Medulla oblongata (tissue), 1 donor: Measurements from ENCODE around the gene TNS1.

Source experiments
- DNase-seq: peaks from one replicate; pipeline ENCODE4 v3.0.0-alpha.2; 2015; ENCODE audit errors: extremely low spot score

TNS1 gene

DNA sequence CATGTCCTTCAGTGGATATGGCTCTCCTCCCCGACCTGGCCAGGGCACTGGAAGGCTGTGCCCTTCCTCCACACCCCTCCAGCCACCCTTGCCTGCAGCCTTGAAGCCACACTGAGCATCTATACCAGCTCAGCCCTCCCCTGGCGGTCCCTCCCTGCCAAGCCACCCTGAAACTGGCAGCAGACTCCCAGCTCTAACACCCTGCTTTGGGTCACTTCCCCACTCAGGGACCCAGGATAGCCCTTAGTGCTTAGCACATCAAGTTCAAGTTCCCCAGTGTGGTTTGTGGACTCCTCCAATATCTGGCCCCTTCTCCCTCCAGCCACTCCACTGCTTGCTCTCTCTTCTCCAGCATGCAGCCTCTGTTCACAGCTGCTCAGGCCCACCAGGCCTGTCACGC is 89.4 kb downstream of the TNS1 start:
- peak; percentile 62 for DNase-seq

DNA sequence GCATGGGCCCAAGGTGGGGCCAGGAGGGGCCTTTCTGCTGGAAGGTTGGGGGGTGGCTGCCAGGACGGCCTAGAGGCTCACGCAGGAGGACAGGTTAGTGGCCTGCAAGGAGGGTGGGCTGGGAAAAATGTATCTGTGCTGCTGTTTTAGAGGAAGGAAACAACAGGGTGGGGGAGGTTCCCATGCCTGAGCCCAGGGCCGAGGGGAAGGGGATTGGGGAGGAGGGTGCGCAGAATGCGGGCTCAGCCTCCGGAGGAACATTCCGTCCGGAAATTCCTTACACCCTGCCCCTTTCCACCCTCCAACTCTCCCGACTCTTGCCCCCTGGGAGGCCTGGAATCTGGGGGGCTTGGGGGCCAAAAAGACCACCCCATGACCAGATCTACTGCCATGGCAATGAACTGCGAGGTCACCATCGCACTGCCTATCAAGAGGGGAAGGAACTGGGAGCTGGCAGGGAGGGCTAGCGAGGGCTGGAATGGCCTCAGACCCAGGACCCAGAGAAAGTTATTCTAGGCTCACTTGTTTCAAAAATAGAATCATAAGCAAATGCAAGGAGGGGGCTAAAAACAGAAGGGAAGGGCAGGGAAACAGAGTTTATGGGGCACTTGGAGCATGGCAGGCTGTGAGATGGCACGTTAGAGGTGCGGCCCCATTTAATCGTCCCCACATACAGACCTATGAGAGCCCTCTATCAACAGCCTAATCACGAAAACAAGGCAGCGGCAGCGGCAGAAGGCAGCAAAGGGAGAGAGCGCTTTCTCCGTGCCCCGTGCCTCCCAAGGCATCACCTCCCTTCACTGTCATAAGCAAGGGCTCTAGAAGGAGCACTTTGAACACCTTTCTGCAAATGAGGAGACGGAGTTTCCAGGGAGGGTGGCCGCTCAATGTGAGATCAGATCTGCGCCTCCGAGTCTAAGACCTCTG is 90.4 kb downstream of the TNS1 start:
- DNase-seq: no peak

DNA sequence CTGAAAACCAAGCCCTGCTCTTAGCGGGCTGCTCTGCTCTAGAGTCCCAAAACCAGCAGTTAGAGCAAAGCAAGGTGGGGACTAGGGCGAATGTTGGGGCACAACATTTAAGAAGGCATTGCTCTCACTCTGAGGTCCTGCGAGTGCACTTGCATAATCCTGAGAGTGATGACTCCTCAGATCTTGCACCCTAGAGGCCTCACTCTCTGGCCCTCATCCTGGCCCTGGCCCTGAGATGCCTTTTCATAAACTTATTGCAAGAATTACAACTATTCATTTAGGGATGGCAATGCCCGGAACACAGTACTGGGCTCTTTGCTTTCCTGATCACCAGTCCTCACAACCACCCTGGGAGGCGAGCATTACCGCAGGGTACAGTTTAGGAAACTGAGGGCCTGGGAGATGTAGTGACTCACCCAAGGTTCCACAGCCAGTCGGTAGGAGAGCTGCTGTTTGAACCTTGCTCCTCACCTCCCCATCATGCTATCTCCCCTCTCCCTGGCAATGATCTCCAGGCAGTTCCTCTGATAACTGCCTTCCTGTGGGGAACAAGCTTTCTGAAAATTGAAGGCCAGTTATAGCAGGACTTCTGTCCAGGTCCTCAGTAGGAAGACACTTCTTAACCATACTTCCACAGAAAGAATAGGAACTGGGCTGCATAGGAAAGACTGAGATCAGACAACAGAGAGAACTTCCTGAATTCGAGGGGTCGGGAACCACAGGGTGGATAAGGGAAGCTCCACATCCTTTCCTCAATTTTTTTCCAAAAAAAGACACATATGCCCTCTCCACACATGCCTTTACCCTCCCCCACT is 91.3 kb downstream of the TNS1 start:
- no peak for DNase-seq

DNA sequence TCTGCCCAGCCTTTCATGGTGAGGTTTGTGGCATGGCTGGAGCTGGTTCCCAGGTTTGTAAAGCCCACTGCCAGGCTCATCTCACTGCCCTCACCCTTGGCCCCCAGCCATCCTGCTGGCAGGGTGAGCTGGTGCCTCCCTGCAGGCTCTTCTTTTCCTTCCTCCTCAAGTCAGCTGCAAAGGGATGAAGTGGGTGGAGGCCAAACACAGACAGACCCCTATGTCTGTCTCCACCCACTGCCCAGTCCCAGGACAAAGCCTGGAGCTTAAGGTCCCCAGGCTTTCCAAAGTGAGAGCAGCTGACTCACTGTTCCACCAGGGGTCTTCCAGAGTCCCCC is 92.0 kb downstream of the TNS1 start:
- no peak for DNase-seq

DNA sequence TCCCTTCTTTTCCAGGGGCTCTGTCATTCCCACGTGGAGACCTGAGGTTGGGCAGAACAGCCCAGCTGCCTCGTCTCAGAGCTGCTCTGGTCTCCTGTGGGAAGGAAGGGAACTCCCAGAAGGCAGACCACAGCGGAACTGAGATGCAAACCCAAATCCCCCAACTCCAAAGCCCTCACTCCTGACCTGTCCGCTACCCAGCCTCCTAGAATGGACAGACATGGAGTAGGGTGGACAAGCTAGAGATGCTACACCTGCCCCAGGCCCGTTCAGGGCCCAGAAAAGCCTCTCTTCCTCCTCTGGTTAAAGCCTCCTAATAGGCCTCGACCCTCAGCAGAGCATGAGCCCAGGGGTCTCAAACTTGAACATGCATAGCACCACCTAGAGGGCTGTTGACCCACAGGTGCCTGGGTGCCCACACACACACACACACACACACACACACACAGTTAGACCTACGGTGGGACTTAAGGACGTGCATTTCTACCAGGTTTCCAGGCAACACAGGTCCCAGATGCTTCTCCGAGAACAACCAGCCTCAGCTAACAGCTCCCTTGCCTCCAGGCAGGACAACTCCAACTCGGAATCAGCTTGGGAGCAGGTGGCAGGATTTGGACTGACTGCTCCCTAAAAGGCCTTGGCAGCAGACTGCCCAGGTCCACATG is 93.5 kb downstream of the TNS1 start:
- no peak for DNase-seq

DNA sequence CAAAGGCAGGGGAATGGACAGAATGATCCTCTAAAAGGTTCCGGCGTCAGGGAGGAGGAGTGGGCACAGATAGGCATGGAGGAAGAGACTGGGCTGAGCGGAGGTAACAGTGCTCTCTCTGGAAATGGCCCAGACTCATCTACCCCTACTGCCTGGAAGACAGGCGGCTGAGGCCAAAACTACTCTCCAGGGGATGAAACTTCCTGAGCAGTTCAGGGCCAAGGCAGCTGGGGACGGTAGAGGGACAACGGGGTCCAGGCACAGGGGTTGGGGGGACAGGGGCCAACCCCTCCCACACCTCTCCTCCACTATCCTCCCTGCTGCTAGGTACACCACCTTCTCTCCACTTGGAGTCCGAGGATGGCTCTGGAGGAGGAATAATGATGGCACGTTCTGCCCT is 94.3 kb downstream of the TNS1 start:
- no peak for DNase-seq

DNA sequence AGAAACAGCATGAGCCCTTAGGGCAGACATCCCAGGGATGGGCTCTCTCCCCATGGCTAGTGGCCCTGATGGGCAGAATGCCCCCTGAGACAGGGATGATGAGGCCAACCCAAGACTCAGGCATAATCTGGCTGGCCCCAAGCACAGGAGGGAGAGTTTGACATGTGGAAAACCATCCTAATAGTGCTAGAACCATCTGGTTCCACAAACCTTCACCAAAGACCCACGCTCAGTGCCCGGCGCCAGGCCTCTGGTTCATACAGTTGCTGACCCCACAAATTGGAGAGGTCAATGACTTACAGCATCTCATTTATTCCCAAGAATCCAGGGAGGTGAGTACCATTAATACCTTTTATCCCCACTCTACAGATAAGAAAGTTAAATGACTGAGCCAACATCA is 95.5 kb downstream of the TNS1 start:
- DNase-seq: no peak

DNA sequence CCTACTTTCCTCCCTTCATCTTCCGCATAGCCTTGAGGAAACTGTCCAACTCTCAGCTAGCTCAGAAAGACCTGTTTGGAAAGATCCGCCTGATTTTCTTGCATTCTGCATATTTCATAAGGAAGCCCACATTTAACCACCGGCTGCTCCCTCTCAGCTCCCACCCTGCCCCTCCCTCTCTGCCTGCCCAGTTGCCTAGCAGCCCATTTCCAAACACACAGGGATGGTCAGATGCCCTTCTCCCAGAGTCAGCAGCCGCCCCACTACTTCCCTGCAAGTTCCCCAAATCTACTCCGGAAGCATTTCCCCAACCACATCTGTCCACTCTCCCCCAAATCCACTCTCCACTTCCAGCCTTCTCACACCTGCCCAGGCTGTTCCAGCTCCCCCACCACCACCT is 96.0 kb downstream of the TNS1 start:
- no peak for DNase-seq

DNA sequence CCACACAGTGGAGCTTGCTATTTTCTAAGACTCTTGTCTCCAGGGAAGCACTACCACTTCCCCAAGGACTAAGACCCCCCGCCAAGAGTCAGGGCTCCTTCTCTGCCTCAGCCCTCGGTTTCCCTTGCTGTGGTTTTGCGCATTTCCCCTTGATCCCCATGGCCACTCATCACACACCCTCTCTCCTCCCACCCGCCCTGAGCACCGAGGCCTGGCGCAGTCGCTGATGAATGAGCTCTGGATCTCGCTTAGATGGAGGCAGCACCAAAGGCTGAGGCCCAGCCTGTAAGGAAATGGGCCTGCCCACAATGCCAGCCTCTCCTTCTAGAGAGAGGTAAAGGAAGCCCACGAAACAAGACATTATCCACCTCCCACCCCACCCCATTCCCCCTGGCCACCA is 96.9 kb downstream of the TNS1 start:
- DNase-seq: no peak

DNA sequence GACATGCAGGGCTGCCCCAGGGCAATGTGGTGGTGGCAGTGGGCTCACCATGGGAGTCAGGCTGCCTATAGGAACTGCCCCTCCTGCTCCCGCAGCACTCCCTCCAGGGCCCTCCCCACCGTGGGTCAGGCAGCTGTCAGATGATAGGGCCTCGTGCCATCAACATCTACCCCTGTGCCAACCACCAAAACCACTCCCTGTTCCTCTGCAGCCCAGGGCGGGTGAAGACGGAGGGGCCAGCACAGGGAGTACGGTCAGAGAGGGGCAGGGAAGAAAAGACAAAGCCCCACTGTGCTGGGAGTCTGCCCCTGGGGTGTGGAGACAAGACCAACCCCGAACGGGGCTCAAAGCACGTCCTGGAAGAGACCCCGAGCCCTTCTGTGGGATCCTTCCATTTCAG is 97.4 kb downstream of the TNS1 start:
- peak; percentile 72 for DNase-seq

DNA sequence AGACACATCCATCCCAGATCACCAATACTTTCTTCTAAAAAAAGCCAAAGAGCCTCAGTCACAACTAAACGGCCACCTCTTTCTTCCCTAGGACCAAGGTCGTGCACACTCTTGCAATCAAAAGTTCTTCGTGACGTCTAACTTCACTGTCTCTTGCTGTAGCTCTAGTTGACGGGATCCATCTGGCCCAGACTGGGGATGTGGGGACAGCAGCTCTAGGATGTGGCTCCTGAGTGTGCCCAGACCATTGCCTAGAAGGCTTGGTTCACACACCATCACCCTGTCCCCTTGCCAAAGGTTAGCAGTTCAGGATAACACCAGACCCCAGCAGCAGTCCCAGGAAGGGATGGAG is 98.2 kb downstream of the TNS1 start:
- DNase-seq: no peak

DNA sequence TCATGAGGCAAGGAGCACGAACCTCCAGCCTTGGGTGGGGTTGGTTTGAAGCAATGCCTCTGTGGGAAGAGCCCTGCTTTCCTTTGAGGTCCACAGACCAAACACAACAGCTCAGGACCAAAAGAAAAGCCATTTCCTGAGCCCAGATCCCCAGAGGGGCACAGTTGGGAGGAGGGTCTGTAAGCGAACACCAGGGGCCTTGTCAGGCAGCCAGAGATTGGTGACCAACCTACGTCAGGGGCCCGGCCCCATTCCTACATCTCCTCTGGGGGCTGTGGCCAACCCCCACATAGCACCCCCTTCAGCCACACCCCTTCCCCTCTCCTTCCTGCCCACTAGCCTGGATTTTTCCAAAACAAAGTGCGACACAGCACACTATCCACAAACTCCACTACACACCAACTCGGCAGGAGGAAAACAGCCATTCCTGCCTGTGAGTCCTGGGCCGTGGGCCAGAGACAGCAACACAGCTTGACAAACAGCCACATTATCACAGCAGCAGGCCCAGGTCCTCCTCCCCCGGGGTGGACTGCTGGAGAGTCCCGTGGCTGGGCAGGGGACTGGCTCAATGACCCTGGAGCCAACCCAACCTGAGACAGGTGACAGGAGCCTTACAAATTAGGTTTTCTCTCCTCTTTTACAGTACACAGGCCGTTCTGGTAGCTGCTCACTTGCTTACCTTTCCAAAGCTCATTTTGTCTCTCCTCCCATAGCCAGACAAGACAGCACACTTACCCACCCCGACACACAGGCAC is 98.8 kb downstream of the TNS1 start:
- peak; percentile 83 for DNase-seq

DNA sequence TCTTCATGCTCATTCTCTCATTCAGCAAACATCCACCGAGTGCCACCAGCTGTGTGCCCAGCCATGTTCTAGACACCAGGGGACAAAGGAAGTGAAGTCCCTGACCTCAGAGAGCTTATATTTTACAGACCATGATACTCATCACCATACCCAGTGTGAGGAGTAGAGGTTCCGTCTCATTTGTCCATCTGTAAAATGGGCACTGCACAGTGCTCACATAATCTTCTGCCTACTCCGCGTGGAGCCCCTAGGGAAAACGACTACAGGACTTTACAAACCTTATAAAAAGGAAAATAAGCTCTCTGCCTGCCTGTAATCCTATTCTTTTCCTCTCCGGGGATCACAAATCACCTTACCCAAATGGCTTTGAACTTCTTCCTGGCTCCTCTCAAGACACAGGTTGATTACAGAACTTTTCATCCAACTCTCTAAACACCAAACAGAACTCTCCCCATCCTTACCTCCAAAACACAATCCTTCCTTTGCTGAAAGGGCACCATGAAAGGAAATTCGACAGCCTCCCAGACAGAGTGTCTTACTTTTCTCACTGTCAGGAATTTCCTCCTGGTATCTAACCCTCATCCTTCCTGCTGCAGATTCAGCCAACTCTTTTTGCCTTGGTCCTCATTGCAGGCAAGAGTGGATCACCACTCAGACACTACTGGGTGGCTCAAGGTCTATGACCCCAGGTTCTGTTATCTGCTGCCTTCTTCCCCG is 99.5 kb downstream of the TNS1 start:
- no peak for DNase-seq

DNA sequence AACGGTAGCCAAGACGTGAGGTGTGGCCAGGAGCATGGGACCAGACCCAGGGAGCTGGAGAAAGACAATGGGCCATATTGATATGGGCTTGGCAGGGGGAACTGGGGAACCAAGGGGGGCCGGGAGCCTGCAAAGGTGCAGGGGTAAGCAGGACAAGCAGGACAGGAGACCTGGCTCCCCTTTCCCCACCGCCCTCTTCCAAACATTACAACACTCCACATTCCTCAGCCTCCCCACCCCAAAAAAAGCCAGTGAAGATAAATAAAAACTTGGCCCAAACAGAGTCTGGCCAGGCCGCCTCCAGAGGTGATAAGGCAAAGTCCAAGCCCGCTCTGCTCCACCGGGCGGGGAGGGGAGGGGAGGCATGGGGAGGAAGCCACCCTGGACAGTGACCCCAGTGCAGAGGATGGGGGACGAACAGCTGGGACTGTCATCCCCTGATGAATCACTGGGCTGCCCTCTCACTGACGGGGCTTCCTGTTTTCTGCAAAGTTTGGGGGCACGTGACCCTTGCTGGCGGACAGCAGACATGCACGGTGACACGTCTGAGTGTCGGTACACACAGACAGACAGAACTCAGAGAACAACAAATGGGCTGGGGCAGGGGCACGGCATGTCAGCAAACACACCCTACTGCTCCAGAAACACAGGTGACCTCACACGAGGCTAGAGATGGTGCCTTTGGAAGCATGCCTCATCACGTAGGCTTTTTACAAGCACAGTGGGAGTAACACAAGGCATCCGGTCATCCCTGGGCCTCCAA is 100.2 kb downstream of the TNS1 start:
- DNase-seq: peak; percentile 65

DNA sequence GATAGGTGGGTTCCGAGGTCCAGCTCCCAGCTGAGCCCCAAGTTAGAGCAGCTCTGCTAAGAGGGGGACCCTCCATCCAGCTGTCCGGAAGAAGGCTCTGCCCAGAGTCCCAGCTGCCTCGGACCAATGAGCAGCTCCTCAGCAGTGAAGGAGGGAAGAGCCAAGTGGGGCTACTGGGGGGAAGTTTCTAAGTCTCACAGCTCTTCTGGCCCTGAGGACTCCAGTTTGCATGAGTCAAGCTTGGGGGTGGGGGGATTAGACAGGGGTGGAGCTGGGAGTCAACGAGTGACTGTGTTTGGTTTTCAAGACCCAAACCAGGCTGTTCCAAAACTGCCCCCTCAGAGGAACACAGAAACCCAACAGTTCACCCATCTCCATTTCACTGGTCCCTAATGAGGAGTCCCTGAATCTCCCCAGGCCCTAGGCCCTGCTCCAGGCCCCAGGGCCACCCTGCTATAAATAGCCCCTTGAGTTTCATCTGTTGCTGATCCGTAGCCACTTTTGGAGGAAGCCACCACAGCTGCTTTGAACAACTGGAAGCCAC is 100.9 kb downstream of the TNS1 start:
- no peak for DNase-seq

DNA sequence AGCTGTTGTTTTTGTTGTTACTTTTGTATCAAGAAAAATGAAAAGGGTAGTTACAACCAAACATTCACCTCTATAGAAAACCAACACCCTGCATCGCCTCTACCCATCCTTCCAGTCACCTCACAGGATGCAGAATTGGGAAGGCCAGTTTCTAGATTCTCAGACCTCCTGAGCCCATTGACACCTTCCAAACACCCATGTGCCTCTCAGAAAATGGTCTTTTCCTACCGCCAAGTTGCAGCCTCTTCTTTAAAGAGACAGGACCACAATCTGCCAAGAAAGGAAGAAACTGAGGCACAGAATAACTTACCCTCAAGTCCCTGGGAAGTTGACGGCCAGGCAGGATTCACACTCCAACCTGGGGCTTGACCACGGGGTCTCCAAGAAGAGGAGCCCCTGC is 101.4 kb downstream of the TNS1 start:
- no peak for DNase-seq

DNA sequence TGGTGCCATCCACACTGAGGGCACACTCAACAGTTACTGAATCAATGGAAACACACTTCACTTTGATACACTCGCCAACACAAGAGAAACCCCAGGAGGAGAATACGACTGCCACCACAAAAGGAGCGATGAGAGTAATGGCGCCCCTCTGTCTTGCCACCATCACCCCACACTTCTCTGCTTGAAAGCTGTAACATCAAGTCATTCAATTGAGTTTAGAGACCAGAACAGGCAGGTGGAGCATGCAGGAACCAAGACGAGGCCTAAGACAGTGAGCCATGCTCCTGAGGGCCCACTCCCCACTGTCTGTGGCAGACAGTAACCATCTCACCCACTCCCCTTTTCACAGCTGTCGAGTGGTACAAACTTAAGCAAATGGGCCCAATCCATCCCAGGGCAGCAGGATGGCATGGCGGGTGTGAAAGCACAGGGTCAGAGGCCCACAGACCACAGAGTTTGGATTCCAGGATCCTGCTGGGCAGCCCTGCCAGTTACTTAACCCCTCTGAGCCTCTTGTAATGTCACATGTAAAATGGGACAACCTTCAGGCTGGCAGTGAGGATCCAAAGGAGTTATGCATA is 101.9 kb downstream of the TNS1 start:
- DNase-seq: no peak

DNA sequence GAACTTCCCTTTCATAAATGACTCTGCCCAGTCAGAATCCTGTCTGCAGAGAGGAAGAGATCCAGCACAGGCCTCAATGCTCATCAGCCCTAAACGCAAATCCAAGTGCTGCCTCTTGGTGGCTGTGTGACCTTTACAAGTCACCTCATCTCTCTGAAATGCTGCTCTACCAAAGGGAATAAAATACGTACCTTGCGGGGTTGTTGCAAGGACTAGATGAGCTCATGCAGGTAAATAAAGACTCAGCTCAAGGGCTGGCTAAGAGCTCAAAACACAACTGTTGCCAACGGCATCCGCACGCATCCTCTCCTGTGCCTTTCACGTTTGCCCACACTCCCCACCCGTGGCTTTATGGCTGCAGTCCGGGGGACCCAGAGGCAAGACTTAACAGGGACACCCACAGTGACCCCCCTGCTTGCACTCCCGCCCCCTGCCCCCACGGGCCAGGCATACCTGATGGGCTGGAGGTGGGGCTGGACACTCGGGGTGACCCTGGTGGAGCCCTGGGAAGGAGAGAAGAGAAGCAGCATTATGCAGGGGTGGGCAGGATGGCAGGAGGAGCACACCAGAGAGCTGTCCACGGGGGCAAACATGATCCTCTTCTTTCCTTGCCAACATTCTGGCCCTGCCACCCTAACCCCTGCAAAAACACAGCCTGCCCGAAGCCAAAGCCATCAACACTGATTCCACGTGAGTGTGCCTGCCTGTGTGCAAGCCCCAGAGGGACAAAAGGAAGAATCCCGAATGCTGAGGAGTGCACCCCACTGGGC is 102.6 kb downstream of the TNS1 start:
- DNase-seq: no peak
